Liver (tissue), 3 donors: ENCODE data around the gene COPS9.

Source experiments
- ATF3 ChIP-seq: IDR thresholded peaks from 2 replicates; pipeline ENCODE4 v1.6.1; 2016; ENCODE audit warnings: antibody characterized with exemption
- CTCF ChIP-seq: fragments of 150-350 bp; IDR thresholded peaks from 2 replicates; pipeline ENCODE4 v1.5.1; 2017; ENCODE audit warnings: improper control_type of control experiment, low read depth, low read length; ENCODE audit not compliant: missing input control
- FOXA1 ChIP-seq: IDR thresholded peaks from 2 replicates; pipeline ENCODE4 v1.6.1; 2016; ENCODE audit warnings: antibody characterized with exemption
- GABPA ChIP-seq, 2 donors: IDR thresholded peaks in 1 of 2; conservative IDR thresholded peaks in 1 of 2; 2 replicates each; pipeline ENCODE4 v1.6.1; 2016; ENCODE audit warnings: antibody characterized with exemption in 2 of 2, mild to moderate bottlenecking in 1 of 2, moderate library complexity in 1 of 2
- JUND ChIP-seq, 2 donors: IDR thresholded peaks; 2 replicates each; pipeline ENCODE4 v1.6.1; 2016; ENCODE audit warnings: antibody characterized with exemption in 2 of 2
- NR2F2 ChIP-seq: IDR thresholded peaks from 2 replicates; pipeline ENCODE4 v1.6.1; 2016; ENCODE audit warnings: antibody characterized with exemption
- RAD21 ChIP-seq, 2 donors: IDR thresholded peaks; 2 replicates each; pipeline ENCODE4 v1.6.1; 2016; ENCODE audit warnings: antibody characterized with exemption in 2 of 2, mild to moderate bottlenecking in 2 of 2
- RXRA ChIP-seq, 2 donors: IDR thresholded peaks; 2 replicates each; pipeline ENCODE4 v1.6.1; 2017 to 2018; ENCODE audit warnings: antibody characterized with exemption in 2 of 2, mild to moderate bottlenecking in 1 of 2
- SP1 ChIP-seq: IDR thresholded peaks from 2 replicates; pipeline ENCODE4 v1.6.1; 2018; ENCODE audit warnings: antibody characterized with exemption, mild to moderate bottlenecking
- TAF1 ChIP-seq: conservative IDR thresholded peaks from 2 replicates; pipeline ENCODE4 v1.6.1; 2016; ENCODE audit warnings: antibody characterized with exemption, mild to moderate bottlenecking
- YY1 ChIP-seq: IDR thresholded peaks from 2 replicates; pipeline ENCODE4 v1.6.1; 2016; ENCODE audit warnings: antibody characterized with exemption, mild to moderate bottlenecking
- TF ChIP-seq, protein P1 (sequence below): IDR thresholded peaks from 2 replicates; pipeline ENCODE4 v1.6.1; 2016; ENCODE audit warnings: antibody characterized with exemption, mild to moderate bottlenecking
- TF ChIP-seq, protein P2 (sequence below): IDR thresholded peaks from 2 replicates; pipeline ENCODE4 v1.6.1; 2016; ENCODE audit warnings: antibody characterized with exemption
- TF ChIP-seq, protein P3 (sequence below): IDR thresholded peaks from 2 replicates; pipeline ENCODE4 v1.6.1; 2016; ENCODE audit warnings: antibody characterized with exemption
- donor health status: healthy.
- donor health status: healthy.

- TF ChIP-seq RAD21 (IDR thresholded peaks at IDR 0.05) (no peak), CTCF (no peak), NR2F2 (no peak), RXRA (IDR thresholded peaks at IDR 0.05) (no peak), ATF3 (no peak), TAF1 (no peak), FOXA1 (no peak), SP1 (no peak), GABPA (IDR thresholded peaks at IDR 0.05 in 1 of 2, conservative IDR thresholded peaks at IDR 0.05 in 1 of 2) (no peak), YY1 (no peak), JUND (IDR thresholded peaks at IDR 0.05) (no peak)
- TF ChIP-seq, protein P1, sequence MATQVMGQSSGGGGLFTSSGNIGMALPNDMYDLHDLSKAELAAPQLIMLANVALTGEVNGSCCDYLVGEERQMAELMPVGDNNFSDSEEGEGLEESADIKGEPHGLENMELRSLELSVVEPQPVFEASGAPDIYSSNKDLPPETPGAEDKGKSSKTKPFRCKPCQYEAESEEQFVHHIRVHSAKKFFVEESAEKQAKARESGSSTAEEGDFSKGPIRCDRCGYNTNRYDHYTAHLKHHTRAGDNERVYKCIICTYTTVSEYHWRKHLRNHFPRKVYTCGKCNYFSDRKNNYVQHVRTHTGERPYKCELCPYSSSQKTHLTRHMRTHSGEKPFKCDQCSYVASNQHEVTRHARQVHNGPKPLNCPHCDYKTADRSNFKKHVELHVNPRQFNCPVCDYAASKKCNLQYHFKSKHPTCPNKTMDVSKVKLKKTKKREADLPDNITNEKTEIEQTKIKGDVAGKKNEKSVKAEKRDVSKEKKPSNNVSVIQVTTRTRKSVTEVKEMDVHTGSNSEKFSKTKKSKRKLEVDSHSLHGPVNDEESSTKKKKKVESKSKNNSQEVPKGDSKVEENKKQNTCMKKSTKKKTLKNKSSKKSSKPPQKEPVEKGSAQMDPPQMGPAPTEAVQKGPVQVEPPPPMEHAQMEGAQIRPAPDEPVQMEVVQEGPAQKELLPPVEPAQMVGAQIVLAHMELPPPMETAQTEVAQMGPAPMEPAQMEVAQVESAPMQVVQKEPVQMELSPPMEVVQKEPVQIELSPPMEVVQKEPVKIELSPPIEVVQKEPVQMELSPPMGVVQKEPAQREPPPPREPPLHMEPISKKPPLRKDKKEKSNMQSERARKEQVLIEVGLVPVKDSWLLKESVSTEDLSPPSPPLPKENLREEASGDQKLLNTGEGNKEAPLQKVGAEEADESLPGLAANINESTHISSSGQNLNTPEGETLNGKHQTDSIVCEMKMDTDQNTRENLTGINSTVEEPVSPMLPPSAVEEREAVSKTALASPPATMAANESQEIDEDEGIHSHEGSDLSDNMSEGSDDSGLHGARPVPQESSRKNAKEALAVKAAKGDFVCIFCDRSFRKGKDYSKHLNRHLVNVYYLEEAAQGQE = no peak
- TF ChIP-seq, protein P2, sequence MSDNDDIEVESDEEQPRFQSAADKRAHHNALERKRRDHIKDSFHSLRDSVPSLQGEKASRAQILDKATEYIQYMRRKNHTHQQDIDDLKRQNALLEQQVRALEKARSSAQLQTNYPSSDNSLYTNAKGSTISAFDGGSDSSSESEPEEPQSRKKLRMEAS = no peak
- TF ChIP-seq, protein P3, sequence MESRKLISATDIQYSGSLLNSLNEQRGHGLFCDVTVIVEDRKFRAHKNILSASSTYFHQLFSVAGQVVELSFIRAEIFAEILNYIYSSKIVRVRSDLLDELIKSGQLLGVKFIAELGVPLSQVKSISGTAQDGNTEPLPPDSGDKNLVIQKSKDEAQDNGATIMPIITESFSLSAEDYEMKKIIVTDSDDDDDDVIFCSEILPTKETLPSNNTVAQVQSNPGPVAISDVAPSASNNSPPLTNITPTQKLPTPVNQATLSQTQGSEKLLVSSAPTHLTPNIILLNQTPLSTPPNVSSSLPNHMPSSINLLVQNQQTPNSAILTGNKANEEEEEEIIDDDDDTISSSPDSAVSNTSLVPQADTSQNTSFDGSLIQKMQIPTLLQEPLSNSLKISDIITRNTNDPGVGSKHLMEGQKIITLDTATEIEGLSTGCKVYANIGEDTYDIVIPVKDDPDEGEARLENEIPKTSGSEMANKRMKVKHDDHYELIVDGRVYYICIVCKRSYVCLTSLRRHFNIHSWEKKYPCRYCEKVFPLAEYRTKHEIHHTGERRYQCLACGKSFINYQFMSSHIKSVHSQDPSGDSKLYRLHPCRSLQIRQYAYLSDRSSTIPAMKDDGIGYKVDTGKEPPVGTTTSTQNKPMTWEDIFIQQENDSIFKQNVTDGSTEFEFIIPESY = no peak
These were observed 1.1 kb downstream of the COPS9 start for GRCh38 chr2:240134956-240135520.
